SHP77 (cell line): ENCODE measurements around the gene TRIM56.
"Not testable (repeated sequence)": the region's sequence is repeated elsewhere in the genome, so short reads cannot be mapped to it uniquely, and the experiment has no call there.

Source experiments
- DNase-seq, 2 experiments: peaks; one replicate each; lab custom pipeline; 2025; lab: John Stamatoyannopoulos, UW

The TRIM56 gene

DNA sequence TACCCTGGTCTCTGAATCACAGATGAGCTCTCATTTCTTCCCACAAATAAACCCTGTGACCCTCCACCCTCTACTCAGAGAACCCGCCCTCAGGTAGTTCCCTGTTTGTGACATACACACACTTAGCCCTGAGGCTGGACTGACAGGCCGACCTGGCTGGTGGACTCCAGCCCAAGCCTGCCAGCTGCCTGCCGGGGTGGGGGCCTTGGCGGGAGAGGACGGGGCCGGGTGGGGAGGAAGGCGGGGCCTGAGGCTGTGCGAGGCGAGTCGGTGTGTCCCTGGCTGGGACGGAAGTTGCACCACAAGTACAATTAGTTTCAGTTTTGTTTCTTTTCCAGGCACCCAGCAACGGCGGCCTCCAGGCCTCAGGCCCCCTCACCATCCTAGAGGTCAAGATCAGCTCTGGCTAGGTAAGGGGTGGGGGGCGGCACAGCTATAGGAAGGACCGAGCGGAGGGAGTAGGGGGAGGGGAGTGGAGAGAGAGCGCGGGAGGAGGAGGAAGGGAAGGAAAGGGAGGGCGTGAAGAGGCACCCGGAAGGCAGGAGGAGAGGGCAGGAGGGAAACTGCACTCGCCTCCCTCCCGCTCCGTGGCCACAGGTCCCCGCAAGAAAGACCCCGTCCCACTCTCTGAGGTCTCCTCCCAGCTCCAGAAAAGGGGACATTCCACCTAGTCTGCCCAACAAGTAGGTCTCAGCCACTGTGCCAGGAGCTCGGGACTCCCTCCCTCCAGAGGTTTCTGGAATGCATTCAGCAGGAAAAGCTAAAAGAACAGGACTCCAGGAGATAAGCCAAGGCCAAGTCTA lies at the start of gene TRIM56:
Gene TRIM56, plus strand, starts transcription at position 320 of the 803 bp plus-strand sequence. CDS start 1,832 bp downstream, outside the sequence.
- peak; percentile 69 to 77 for DNase-seq

GRCh38 chr7:101035941-101036340 lies 49.3 kb upstream of the TRIM56 start:
- DNase-seq: no peak

- DNase-seq: not testable (repeated sequence)
These were observed 44.0 kb upstream of the TRIM56 start for GRCh38 chr7:101041283-101041682.

- DNase-seq: no peak
These were observed 26.9 kb upstream of the TRIM56 start for GRCh38 chr7:101058355-101058754.

- DNase-seq: no peak
These were observed 25.7 kb upstream of the TRIM56 start for GRCh38 chr7:101059620-101059942.

DNA sequence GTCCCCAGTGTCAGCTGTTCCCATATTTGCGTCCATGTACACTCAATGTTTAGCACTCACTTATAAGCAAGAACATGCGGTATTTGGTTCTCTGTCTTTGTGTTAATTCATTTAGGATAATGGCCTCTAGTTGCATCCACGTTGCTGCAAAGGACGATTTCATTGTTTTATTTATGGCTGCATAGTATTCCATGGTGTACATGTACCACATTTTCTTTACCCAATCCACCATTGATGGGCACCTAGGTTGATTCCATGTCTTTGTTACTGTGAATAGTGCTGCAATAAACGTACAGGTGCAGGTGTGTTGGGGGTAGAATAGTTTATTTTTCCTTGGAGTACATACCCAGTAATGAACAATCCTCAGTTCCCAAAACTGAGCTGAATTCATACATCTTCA lies 24.3 kb upstream of the TRIM56 start:
- DNase-seq: no peak

GRCh38 chr7:101064176-101064550 lies 21.1 kb upstream of the TRIM56 start:
- not testable (repeated sequence) for DNase-seq

- not testable (repeated sequence) for DNase-seq
These were observed 20.1 kb upstream of the TRIM56 start for GRCh38 chr7:101065162-101065561.

- no peak for DNase-seq
These were observed 19.0 kb upstream of the TRIM56 start for GRCh38 chr7:101066141-101066832.

GRCh38 chr7:101066833-101067177 lies 18.5 kb upstream of the TRIM56 start:
- DNase-seq: no peak

DNA sequence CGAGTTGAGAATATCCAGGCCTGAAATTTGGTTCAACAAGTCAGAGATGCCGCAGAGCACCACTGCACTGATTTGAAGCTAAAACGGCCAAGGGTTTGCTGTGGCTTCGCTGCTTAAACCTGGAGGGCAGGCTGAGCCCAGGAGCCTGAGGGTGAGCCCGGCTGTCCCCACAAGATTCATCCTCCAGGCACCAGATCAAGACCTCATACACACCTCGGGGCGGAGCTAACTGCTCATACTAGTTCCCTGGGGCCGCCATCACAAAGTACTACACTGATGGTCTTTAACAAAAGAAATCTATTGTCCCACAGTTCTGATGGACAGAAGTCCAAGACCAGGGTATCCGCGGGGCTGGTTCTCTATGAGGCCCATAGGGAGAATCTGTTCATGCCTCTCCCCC lies 16.9 kb upstream of the TRIM56 start:
- DNase-seq: no peak

DNA sequence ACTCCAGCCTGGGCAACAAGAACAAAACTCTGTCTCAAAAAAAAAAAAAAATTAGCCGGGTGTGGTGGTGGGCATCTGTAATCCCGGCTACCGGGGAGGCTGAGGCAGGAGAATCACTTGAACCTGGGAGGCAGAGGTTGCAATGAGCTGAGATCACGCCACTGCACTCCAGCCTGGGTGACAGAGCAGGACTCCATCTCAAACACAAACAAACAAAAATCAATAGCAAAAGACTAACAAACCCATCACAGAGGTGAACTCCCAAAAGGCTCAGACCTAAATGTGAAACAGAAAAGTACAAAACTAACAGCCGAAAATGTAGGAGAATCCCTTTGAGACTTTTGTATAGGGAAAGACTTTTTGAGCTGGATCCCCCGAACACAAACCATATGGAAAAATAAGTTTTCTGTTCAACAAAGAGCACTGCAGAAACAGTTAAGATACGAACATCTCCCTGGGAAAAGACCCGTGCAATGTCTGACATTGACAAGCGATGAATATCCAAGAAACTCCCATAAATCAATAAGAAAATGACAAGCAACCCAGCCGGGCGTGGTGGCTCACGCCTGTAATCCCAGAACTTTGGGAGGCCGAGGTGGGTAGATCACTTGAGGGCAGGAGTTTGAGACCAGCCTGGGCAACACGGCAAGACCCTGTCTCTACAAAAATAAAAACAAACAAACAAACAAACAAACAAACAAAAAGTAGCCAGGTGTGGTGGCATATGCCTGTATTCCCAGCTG lies 13.7 kb upstream of the TRIM56 start:
- DNase-seq: not testable (repeated sequence)

DNA sequence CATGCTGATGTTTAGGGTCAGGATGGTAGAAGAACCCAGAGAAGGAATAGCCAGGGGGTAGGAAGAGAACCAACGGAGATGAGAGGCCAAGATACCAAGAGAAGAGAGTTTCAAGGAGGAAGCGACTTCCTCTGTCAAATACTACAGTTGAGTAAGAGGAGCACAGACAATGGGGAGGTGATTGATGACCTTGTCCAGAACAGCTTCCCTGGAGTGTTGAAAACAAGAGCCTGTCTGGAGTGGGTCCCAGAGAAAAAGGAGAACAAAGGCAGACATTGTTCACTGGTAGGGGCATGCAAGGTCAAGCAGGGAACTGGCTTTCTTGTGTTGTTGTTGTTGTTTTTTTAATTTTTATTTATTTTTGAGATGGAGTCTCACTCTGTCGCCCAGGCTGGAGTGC lies 9.6 kb upstream of the TRIM56 start:
- DNase-seq: no peak

DNA sequence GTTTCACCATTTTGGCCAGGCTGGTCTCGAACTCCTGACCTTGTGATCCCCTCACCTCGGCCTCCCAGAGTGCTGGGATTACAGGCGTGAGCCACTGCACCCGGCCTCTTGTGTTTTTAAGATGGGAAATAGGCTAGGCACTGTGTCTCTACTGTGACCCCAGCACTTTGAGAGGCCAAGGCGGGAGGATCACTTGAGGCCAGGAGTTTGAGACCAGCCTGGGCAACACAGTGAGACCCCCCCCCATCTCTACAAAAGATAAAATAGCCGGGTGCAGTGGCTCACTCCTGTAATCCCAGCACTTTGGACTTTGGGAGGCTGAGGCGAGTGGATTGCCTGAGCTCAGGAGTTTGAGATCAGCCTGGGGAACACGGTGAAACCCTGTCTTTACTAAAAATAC lies 9.1 kb upstream of the TRIM56 start:
- DNase-seq: not testable (repeated sequence)

DNA sequence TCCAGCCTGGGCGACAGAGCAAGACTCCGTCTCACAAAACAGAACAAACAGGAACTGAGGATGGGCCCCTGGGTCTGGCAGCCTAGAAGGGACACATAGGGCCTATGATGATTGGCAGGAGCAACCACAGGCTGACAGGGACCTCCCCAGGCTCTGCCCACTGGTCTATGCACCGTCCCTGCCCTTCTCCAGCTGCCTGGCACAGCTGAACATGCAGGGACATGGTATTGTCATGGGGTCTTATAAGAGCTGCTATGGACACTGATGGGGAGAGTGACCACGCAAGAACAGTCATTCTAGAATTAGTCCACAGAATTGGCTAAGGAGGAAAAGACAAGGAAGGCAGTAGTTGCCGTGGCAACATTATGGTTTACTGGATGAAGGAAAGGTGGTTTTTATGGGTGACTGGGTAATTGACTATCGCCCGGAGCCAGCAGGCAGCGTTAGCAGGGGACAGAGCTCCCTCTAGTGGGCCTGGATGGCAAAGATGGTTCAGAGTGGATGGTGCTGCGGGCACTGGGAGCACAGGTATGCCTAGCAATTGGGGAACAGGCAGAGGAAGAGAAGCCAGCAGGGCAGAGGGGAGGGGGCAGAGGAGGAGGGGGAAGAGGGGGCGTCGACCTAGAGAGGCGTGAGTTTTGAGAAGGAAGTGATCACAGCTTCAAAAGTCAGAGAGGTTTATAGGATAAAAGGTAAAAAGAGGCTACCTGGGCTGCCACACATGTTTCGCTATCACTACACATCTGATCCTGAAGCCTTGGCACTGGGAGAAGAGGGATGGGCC lies 7.8 kb upstream of the TRIM56 start:
- DNase-seq: peak; percentile 47 to 53

DNA sequence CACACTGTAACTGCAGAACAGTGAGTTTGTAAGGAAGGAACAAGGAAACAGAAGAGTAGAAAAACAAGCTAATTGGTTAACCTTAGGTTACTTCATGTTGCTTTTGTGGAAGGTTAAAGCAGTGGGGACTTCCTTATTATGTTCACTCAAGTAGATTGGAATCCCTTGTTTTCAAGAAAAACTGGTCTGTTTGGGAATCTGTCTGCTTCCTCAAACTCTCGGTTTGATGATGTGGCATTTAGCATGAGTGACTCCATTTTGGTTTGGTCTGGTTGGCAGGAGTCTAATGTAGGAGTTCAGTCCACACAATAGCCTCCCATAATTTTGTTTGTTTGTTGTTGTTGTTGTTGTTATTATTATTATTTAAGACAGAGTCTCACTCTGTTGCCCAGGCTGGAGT lies 3.8 kb upstream of the TRIM56 start:
- DNase-seq: no peak

GRCh38 chr7:101084865-101085161 lies 468 bp upstream of the TRIM56 start:
- DNase-seq: peak in 1 of 2 experiments; percentile 52

GRCh38 chr7:101087334-101088068 lies 2.2 kb downstream of the TRIM56 start:
- no peak for DNase-seq

DNA sequence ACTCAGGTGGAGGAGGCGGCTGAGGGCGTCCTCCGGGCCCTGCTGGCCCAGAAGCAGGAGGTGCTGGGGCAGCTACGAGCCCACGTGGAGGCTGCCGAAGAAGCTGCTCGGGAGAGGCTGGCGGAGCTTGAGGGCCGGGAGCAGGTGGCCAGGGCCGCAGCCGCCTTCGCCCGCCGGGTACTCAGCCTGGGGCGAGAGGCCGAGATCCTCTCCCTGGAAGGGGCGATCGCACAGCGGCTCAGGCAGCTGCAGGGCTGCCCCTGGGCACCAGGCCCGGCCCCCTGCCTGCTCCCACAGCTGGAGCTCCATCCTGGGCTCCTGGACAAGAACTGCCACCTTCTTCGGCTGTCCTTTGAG lies 2.8 kb downstream of the TRIM56 start:
- DNase-seq: no peak

GRCh38 chr7:101088858-101089529 lies 3.7 kb downstream of the TRIM56 start:
- no peak for DNase-seq

DNA sequence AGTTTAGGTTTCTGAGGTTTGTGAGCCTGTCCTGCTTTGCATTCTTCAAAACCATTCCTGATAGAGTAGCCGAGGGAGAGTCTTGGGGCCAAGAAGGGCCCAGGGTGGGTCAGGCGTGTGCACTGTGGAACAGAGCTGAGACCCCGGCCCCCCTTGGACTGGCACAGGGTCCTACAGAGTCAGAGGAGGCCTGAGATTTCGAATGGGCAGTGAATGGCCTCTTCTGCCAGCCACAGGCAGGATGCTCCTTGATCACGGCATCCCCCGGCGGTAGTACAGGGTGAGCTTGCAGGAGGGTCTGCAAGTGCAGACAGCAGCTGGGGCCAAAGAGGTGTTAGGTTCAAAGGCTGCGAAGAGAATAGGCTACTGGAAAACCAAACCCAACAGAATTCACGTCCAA lies 4.6 kb downstream of the TRIM56 start:
- no peak for DNase-seq
